Cerebellar cortex (tissue), 1 donor: Measurements from ENCODE around the gene COG2.
"Not testable (repeated sequence)": the region's sequence is repeated elsewhere in the genome, so short reads cannot be mapped to it uniquely, and the experiment has no call there.

Source experiments
- DNase-seq: peaks from one replicate; pipeline ENCODE4 v3.0.0-alpha.2; 2015; ENCODE audit warnings: low spot score

COG2 gene, protein sequence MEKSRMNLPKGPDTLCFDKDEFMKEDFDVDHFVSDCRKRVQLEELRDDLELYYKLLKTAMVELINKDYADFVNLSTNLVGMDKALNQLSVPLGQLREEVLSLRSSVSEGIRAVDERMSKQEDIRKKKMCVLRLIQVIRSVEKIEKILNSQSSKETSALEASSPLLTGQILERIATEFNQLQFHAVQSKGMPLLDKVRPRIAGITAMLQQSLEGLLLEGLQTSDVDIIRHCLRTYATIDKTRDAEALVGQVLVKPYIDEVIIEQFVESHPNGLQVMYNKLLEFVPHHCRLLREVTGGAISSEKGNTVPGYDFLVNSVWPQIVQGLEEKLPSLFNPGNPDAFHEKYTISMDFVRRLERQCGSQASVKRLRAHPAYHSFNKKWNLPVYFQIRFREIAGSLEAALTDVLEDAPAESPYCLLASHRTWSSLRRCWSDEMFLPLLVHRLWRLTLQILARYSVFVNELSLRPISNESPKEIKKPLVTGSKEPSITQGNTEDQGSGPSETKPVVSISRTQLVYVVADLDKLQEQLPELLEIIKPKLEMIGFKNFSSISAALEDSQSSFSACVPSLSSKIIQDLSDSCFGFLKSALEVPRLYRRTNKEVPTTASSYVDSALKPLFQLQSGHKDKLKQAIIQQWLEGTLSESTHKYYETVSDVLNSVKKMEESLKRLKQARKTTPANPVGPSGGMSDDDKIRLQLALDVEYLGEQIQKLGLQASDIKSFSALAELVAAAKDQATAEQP

DNA sequence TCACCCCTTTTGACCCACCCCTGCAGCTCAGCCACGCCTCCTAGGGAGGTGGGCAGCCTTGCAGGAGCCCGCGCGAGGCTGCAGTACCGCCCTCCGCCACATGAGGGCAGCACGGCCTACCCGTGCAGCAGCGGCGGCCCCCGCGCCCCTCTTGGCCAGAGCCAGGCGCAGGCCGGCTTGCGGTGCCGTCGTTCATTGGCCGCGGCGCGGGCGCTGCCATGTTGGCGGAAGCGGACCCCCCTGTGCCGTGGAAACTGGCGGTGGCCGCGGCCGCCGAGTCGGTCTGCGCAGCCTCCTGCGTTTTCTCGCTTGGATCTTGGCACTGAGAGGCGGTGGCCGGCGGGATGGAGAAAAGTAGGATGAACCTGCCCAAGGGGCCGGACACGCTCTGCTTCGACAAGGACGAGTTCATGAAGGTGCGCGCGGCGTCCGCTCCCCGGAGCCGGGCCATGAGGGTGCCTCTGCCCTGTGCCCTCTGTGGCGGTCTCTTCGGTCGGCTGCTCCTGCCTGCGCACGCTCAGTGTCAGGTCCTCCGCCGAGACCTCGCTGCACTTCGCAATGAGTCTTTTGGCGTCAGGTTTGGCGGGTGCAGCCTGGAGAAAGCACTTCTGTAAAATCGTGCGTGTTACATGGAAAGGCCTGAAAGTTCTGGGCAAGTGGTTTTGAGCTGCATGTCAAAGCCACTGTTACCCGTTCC is at the start of gene COG2:
Gene COG2 (plus strand): TSS at position 219 of the 697 bp plus-strand sequence. CDS start 126 bp downstream, at position 345.
- DNase-seq: peak; percentile 88

GRCh38 chr1:230592848-230593414 is 49.4 kb upstream of the COG2 start:
- no peak for DNase-seq

GRCh38 chr1:230594214-230594773 is 48.0 kb upstream of the COG2 start:
- no peak for DNase-seq

GRCh38 chr1:230595181-230595580 is 47.1 kb upstream of the COG2 start:
- no peak for DNase-seq

DNA sequence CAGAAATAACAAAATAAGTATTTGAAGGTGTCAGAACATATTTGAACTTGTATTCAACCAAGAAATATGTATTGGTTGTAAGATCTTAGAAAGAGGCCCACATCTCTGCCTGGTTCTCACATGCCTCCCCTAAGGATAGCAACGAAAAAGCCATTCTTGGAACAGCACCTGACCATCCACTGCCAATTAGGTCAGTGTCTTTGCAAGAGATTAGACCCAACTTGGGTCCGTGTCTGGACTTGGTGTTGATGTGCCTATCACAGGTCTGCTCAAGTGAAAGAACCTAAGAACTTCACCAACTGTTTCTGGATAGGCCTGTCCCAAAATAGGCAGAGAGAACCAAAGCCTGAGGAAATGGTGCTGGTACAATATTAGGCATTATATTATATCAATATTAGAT is 46.0 kb upstream of the COG2 start:
- peak; percentile 80 for DNase-seq

GRCh38 chr1:230598745-230599144 is 43.5 kb upstream of the COG2 start:
- no peak for DNase-seq

GRCh38 chr1:230599926-230600656 is 42.2 kb upstream of the COG2 start:
- no peak for DNase-seq

DNA sequence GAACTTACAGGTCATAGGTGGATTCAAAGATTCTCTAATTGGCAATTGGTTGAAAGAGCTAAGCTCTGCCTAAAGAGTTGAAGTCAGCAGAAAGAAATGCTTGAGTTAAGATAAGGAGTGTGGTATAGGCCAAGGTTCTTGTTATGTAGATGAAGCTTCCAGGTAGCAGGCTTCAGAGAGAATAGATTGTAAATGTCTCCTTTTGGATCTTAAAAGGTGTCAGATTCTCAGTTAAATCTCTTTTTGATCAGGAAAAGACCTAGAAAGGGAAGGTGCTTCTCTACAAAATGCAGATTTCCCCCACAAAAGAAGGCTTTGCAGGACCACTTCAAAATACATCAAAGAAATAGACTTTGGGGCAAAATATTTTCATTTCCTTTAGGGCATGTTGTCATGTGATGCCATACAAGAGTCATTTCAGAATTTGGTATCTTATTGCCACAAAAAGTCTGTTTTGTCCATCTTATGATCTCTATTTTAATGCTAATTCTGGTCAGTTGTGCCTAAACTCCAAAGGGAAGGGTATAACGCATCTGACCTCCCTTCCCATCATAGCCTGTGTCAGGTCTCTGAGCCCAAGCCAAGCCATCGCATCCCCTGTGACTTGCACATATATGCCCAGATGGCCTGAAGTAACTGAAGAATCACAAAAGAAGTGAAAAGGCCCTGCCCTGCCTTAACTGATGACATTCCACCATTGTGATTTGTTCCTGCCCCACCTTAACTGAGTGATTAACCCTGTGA is 41.5 kb upstream of the COG2 start:
- DNase-seq: not testable (repeated sequence)

GRCh38 chr1:230609208-230609607 is 33.1 kb upstream of the COG2 start:
- no peak for DNase-seq

- no peak for DNase-seq
These were observed 31.7 kb upstream of the COG2 start for GRCh38 chr1:230610589-230610988.

- DNase-seq: no peak
These were observed 31.0 kb upstream of the COG2 start for GRCh38 chr1:230611128-230611877.

- no peak for DNase-seq
These were observed 30.4 kb upstream of the COG2 start for GRCh38 chr1:230611878-230612235.

GRCh38 chr1:230612651-230613050 is 29.6 kb upstream of the COG2 start:
- no peak for DNase-seq

DNA sequence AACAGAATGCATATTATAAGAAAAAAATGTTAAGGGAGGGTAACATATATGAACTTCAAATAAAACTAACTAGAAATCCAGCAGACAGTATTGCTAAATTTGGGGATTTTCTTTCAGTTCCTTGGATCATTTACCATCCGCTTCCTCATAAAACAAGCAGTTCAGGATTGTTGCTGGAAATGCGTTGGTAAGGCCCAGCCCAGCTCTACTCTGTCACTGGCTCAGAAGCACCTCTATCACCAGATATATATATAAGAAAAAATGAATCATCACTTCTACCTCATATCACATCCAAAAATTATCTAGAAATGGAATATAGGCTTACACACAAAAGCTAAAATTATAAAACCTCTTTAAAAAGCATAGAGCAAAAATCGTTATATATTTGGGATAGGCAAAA is 28.2 kb upstream of the COG2 start:
- DNase-seq: no peak

GRCh38 chr1:230618537-230618936 is 23.7 kb upstream of the COG2 start:
- no peak for DNase-seq

DNA sequence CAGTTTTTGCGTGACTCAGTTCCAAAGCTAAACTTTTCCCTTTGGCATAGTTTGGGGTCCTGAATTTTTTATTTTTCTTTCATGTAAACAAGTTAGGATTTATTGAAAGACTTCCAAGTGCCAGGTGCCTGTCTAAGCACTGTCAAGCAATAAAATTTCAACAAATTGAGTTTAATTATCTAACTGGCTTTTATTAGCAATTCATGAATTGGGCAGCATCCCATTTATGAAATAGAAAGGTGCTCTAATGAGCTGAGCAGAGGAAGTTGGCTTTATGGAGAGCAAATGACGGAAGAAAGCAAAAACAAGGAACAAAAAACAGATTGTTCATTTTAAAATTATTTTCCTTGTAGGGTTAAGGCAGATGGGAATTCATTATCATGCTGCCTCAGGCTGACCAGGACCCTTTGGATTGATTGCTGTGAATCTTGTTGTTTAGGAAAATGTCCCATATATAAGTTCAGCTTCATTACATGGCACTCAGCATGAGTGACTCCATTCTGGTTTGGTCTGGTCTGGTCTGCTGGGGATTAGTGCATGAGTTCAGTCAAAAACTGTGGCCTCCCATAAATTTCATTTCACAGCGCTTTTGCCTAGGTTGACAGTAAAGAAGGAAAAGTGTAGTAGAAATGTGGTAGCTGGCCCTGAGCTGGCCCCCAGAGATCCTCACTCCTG is 21.5 kb upstream of the COG2 start:
- no peak for DNase-seq

GRCh38 chr1:230621324-230622030 is 20.8 kb upstream of the COG2 start:
- DNase-seq: no peak

DNA sequence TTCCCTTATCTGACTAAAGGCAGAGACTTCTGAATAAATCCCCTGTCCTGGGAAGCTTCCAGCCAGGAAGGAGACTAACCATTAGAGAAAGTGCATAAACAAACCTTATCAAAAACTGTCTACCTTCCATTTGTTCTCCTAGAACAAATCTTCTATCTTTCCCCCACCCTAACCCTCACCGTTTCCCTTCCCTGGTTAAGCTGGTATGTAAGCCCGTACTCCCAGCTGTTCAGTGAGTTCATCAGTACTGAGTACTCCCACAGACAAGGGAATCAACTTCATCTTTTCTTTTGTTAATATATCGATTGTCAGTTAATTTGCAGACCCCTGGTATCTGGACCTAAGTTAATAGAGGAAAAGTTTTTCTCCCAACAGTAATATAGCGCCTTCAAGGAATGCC is 20.1 kb upstream of the COG2 start:
- no peak for DNase-seq
